ENCODE data around the gene TRUB1.

- TF ChIP-seq, protein P1, sequence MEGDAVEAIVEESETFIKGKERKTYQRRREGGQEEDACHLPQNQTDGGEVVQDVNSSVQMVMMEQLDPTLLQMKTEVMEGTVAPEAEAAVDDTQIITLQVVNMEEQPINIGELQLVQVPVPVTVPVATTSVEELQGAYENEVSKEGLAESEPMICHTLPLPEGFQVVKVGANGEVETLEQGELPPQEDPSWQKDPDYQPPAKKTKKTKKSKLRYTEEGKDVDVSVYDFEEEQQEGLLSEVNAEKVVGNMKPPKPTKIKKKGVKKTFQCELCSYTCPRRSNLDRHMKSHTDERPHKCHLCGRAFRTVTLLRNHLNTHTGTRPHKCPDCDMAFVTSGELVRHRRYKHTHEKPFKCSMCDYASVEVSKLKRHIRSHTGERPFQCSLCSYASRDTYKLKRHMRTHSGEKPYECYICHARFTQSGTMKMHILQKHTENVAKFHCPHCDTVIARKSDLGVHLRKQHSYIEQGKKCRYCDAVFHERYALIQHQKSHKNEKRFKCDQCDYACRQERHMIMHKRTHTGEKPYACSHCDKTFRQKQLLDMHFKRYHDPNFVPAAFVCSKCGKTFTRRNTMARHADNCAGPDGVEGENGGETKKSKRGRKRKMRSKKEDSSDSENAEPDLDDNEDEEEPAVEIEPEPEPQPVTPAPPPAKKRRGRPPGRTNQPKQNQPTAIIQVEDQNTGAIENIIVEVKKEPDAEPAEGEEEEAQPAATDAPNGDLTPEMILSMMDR (conservative IDR thresholded peaks at IDR 0.05 in 1 of 2, IDR thresholded peaks at IDR 0.05 in 1 of 2; ENCODE audit: low read depth in 1 of 2, low read length in 2 of 2) = no peak
- no peak for TF ChIP-seq EZH2 (IDR thresholded peaks at IDR 0.05; ENCODE audit: low read length, missing control alignments)
These were observed 26.1 kb upstream of the TRUB1 start for GRCh38 chr10:114911801-114912469.
